Measurements from ENCODE around the gene SCN9A.

Gene SCN9A

GRCh38 chr2:166167449-166167848 is 208.3 kb downstream of the SCN9A start:
- DNase-seq = no peak

GRCh38 chr2:166163775-166164174 is 212.0 kb downstream of the SCN9A start:
- DNase-seq = no peak

GRCh38 chr2:166158546-166158945 is 217.2 kb downstream of the SCN9A start:
- no peak for DNase-seq

GRCh38 chr2:166157578-166157977 is 218.2 kb downstream of the SCN9A start:
- DNase-seq = no peak

- no peak for DNase-seq
These were observed 218.7 kb downstream of the SCN9A start for GRCh38 chr2:166156985-166157490.

- no peak for DNase-seq
These were observed 220.2 kb downstream of the SCN9A start for GRCh38 chr2:166155589-166155988.

GRCh38 chr2:166154685-166155338 is 220.9 kb downstream of the SCN9A start:
- no peak for DNase-seq

- DNase-seq = no peak
These were observed 223.7 kb downstream of the SCN9A start for GRCh38 chr2:166152064-166152463.

- no peak for DNase-seq
These were observed 227.0 kb downstream of the SCN9A start for GRCh38 chr2:166148500-166149400.

- no peak for DNase-seq
These were observed 227.9 kb downstream of the SCN9A start for GRCh38 chr2:166147883-166148282.

Data from inflammatory macrophage treated with lipopolysaccharide for 1 hour (primary cell).